Hepatocyte (in vitro differentiated cells): ENCODE results near the gene PI4KB.

Experiments used
- CTCF ChIP-seq: fragments of 200-600 bp; sonication (generic); IDR thresholded peaks from 2 replicates; pipeline ENCODE4 v1.5.1; 2016; ENCODE audit warnings: antibody characterized with exemption, mild to moderate bottlenecking; ENCODE audit not compliant: poor library complexity
- EZH2 ChIP-seq: fragments of 200-600 bp; sonication (generic); IDR thresholded peaks from 2 replicates; pipeline ENCODE4 v1.6.1; 2016; ENCODE audit warnings: antibody characterized with exemption, mild to moderate bottlenecking, borderline replicate concordance
- EZH2phosphoT487 ChIP-seq: fragments of 200-600 bp; sonication (generic); IDR thresholded peaks from one replicate; pipeline ENCODE4 v1.6.1; 2018; ENCODE audit warnings: antibody characterized with exemption, mild to moderate bottlenecking, low read depth, moderate library complexity; ENCODE audit not compliant: unreplicated experiment, severe bottlenecking

GRCh38 chr1:151347523-151348246, 20.5 kb upstream of the PI4KB start:
- no peak for TF ChIP-seq CTCF
- no peak for TF ChIP-seq EZH2phosphoT487
- no peak for TF ChIP-seq EZH2
